Activated naive CD4-positive, alpha-beta T cell (primary cell): ENCODE measurements around the gene RASSF5.

Experiments
- DNase-seq, 4 experiments: peaks; one replicate each; lab custom pipeline; 2025; lab: John Stamatoyannopoulos, UW

Gene RASSF5

GRCh38 chr1:206514813-206515387, 7.6 kb downstream of the RASSF5 start:
- no peak for DNase-seq

GRCh38 chr1:206516728-206516990, 9.3 kb downstream of the RASSF5 start:
- no peak for DNase-seq

GRCh38 chr1:206517784-206518183, 10.5 kb downstream of the RASSF5 start:
- no peak for DNase-seq

- no peak for DNase-seq
These were observed 10.9 kb downstream of the RASSF5 start for GRCh38 chr1:206518206-206518605.

- DNase-seq = no peak
These were observed 11.4 kb downstream of the RASSF5 start for GRCh38 chr1:206518743-206519142.

GRCh38 chr1:206521127-206521526, 13.8 kb downstream of the RASSF5 start:
- DNase-seq = no peak

GRCh38 chr1:206521694-206522402, 14.5 kb downstream of the RASSF5 start:
- no peak for DNase-seq

- DNase-seq = no peak
These were observed 17.5 kb downstream of the RASSF5 start for GRCh38 chr1:206524739-206525364.

- no peak for DNase-seq
These were observed 19.0 kb downstream of the RASSF5 start for GRCh38 chr1:206526064-206526911.

GRCh38 chr1:206529425-206529824, 22.1 kb downstream of the RASSF5 start:
- DNase-seq = no peak

- no peak for DNase-seq
These were observed 25.0 kb downstream of the RASSF5 start for GRCh38 chr1:206532368-206532767.

GRCh38 chr1:206534552-206534951, 27.2 kb downstream of the RASSF5 start:
- no peak for DNase-seq

- no peak for DNase-seq
These were observed 28.5 kb downstream of the RASSF5 start for GRCh38 chr1:206535853-206536188.

- no peak for DNase-seq
These were observed 29.8 kb downstream of the RASSF5 start for GRCh38 chr1:206537141-206537540.

- no peak for DNase-seq
These were observed 30.9 kb downstream of the RASSF5 start for GRCh38 chr1:206538086-206538770.

GRCh38 chr1:206538901-206539640, 31.7 kb downstream of the RASSF5 start:
- DNase-seq = no peak

GRCh38 chr1:206540044-206540780, 32.9 kb downstream of the RASSF5 start:
- no peak for DNase-seq

GRCh38 chr1:206541236-206541833, 34.0 kb downstream of the RASSF5 start:
- no peak for DNase-seq

GRCh38 chr1:206544562-206545257, 37.4 kb downstream of the RASSF5 start:
- peak; percentile 63 to 84 (median 79) for DNase-seq

- DNase-seq = no peak
These were observed 38.0 kb downstream of the RASSF5 start for GRCh38 chr1:206545351-206545750.
